ENCODE data around the gene CHST10. TPM values are rescaled to one million over a fixed set of nuclear protein-coding genes. Genes with fewer than 3 reads are reported as not detected.
"Not testable (repeated sequence)": the region's sequence is repeated elsewhere in the genome, so short reads cannot be mapped to it uniquely, and the experiment has no call there.

The CHST10 gene
- total RNA-seq, 3 donors from 2014 or later (not counting 1 experiment from before 2014, with no cell fraction given), result 11.1 to 15.3 (median 13.4) TPM

GRCh38 chr2:100344433-100344832 lies 73.0 kb downstream of the CHST10 start:
- Histone ChIP-seq H3K27me3 (ENCODE audit: control insufficient read depth, insufficient read depth, low read length) (no peaks in the 10 kb centered on the region), H3K4me3 (ENCODE audit: low read length) (no peak overlapping the region), H3K27ac (ENCODE audit: low read length) (no peak overlapping the region), H3K36me3 (ENCODE audit: control insufficient read depth, insufficient read depth, low read length) (no peaks in the 10 kb centered on the region), H3K9me3 (ENCODE audit: control insufficient read depth, insufficient read depth, low read length) (no peaks in the 10 kb centered on the region), H3K4me1 (ENCODE audit: control insufficient read depth, insufficient read depth, low read length) (no peaks in the 10 kb centered on the region)
- H3K27me3 Mint-ChIP-seq (ENCODE audit: low read depth in 2 of 2), result peaks cover 30 to 67% of the 10 kb centered on the region in 2 donors
- intact Hi-C loops (cut with micrococcal nuclease), result no loop called here
- no peak overlapping the region for H3K27ac Mint-ChIP-seq
- no peaks in the 10 kb centered on the region for H3K36me3 Mint-ChIP-seq
- ATAC-seq (no peak), DNase-seq (no peak)
- WGBS (ENCODE audit: insufficient coverage), result 84% methylated on average over 4 of the region's 4 CpGs
- no peaks in the 10 kb centered on the region for H3K4me1 Mint-ChIP-seq
- no peaks in the 10 kb centered on the region for H3K9me3 Mint-ChIP-seq
- H3K4me3 Mint-ChIP-seq, result no peak overlapping the region
- no peak for TF ChIP-seq CTCF (IDR thresholded peaks at IDR 0.05)

GRCh38 chr2:100342466-100342865 lies 75.0 kb downstream of the CHST10 start:
- ATAC-seq; H3K9me3 ChIP-seq (ENCODE audit: control insufficient read depth, insufficient read depth, low read length); H3K27ac ChIP-seq (ENCODE audit: low read length); intact Hi-C loops (cut with micrococcal nuclease); H3K36me3 ChIP-seq (ENCODE audit: control insufficient read depth, insufficient read depth, low read length); H3K4me3 Mint-ChIP-seq; H3K4me1 Mint-ChIP-seq; H3K9me3 Mint-ChIP-seq; H3K36me3 Mint-ChIP-seq; H3K27ac Mint-ChIP-seq; DNase-seq; H3K4me3 ChIP-seq (ENCODE audit: low read length); H3K27me3 ChIP-seq (ENCODE audit: control insufficient read depth, insufficient read depth, low read length); H3K4me1 ChIP-seq (ENCODE audit: control insufficient read depth, insufficient read depth, low read length): not testable (repeated sequence)
- peaks cover 31 to 73% of the 10 kb centered on the region in 2 donors for H3K27me3 Mint-ChIP-seq (ENCODE audit: low read depth in 2 of 2)
- 85% methylated on average over 2 of the region's 2 CpGs for WGBS (ENCODE audit: insufficient coverage)

Other genes with a start within 250 kb of the CHST10 start
- gene LONRF2, start 95.2 kb downstream of the CHST10 start, total RNA-seq, result not detected
- not detected for gene NMS, start 52.8 kb upstream of the CHST10 start, total RNA-seq
- 10 to 100 TPM; 22.3 to 27.3 (median 24.8) TPM for gene PDCL3, start 145.3 kb upstream of the CHST10 start, total RNA-seq